ENCODE measurements around the gene TSC22D2. TPM values are rescaled to one million over a fixed set of nuclear protein-coding genes. Genes with fewer than 3 reads are reported as not detected.
A peak's percentile ranks its signal among the peaks of the same experiment; 100 is the strongest.

The TSC22D2 gene
- polyA plus RNA-seq, 3 donors = 5.1 to 12.9 (median 5.7) TPM

DNA sequence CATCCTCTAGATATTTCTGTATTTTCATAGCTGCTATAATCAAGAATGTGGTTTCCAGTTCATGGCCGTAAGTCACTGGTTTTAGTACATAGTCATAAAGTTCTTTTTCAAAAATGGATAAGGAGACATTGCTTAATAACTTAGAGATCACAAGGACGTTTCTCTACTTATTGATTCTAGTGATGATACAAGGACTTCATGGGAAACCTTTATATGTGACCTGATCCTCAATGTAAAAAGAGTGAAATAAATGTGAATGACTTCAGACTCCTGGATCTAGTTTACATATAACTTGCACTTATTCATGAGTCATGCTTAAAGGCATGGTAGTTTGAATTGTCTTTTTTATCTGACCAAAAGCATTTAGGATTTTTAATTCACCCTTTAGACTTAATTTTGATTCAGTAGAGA is 35.2 kb downstream of the TSC22D2 start:
- Histone ChIP-seq H3K9me3 (replicated peaks in 1 of 2; ENCODE audit: control insufficient read depth in 1 of 2, insufficient read depth in 1 of 2, low read length in 2 of 2) (no peaks in the 10 kb centered on the region), H3K4me2 (replicated peaks; ENCODE audit: extremely low read depth, low read length, poor library complexity, severe bottlenecking) (no peak overlapping the region), H4K20me1 (ENCODE audit: insufficient read depth, low read length) (peaks cover 72% of the 10 kb centered on the region), H3K4me3 (replicated peaks in 1 of 3; ENCODE audit: low read depth in 2 of 3, low read length in 3 of 3) (no peak overlapping the region), H3K27ac (ENCODE audit: low read depth in 1 of 2, low read length in 2 of 2) (no peak overlapping the region), H3K27me3 (ENCODE audit: control insufficient read depth in 2 of 2, insufficient read depth in 2 of 2, low read length in 2 of 2) (no peaks in the 10 kb centered on the region), H3K79me2 (ENCODE audit: insufficient read depth, low read length) (peaks cover 41% of the 10 kb centered on the region), H2AFZ (ENCODE audit: insufficient read depth, low read depth, low read length, poor library complexity, severe bottlenecking) (no peak overlapping the region), H3K36me3 (replicated peaks in 1 of 2; ENCODE audit: control insufficient read depth in 1 of 2, insufficient read depth in 2 of 2, low read length in 2 of 2) (peaks cover 6 to 27% of the 10 kb centered on the region in 2 donors), H3K9ac (ENCODE audit: insufficient read depth, low read length, poor library complexity, severe bottlenecking) (no peak overlapping the region), H3K4me1 (ENCODE audit: control insufficient read depth in 1 of 2, insufficient read depth in 2 of 2, low read length in 2 of 2) (no peaks in the 10 kb centered on the region)
- Mint-ChIP-seq H3K4me1 (peaks cover 6% of the 10 kb centered on the region), H3K9me3 (no peaks in the 10 kb centered on the region), H3K27ac (peak overlapping the region in 1 of 7 donors; percentile 3), H3K36me3 (peaks cover 30 to 43% of the 10 kb centered on the region in 2 donors), H3K4me3 (no peak overlapping the region), H3K27me3 (ENCODE audit: low read depth in 3 of 3) (no peaks in the 10 kb centered on the region)
- no peak for DNase-seq
- TF ChIP-seq, protein P1, sequence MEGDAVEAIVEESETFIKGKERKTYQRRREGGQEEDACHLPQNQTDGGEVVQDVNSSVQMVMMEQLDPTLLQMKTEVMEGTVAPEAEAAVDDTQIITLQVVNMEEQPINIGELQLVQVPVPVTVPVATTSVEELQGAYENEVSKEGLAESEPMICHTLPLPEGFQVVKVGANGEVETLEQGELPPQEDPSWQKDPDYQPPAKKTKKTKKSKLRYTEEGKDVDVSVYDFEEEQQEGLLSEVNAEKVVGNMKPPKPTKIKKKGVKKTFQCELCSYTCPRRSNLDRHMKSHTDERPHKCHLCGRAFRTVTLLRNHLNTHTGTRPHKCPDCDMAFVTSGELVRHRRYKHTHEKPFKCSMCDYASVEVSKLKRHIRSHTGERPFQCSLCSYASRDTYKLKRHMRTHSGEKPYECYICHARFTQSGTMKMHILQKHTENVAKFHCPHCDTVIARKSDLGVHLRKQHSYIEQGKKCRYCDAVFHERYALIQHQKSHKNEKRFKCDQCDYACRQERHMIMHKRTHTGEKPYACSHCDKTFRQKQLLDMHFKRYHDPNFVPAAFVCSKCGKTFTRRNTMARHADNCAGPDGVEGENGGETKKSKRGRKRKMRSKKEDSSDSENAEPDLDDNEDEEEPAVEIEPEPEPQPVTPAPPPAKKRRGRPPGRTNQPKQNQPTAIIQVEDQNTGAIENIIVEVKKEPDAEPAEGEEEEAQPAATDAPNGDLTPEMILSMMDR (IDR thresholded peaks at IDR 0.05) = no peak
- intact Hi-C loops (cut with micrococcal nuclease) = no loop called here
- WGBS (ENCODE audit: insufficient coverage) = no CpG with 5 or more reads among the region's 2 CpGs

DNA sequence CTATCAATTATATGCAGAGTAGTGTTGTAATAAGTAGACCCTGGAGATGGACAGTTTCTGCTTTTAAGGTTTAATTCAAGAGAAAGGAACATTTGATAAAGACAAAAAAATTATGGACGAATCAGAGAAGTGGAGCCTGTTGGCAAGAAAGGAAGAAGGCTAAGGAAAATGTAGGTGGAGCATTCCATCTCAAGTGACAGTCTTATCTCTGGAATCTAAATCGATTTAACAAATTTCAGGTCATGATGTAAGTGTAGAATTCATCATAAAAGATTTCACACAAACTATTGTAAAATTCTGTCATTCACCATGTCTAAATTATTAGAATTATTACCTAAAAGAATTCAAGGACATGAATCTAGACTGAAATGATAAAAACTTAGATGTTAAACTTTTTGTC is 36.3 kb downstream of the TSC22D2 start:
- H3K36me3 Mint-ChIP-seq = peaks cover 29 to 42% of the 10 kb centered on the region in 2 donors
- intact Hi-C loops (cut with micrococcal nuclease) = no loop called here
- Histone ChIP-seq H3K9ac (ENCODE audit: insufficient read depth, low read length, poor library complexity, severe bottlenecking) (no peak overlapping the region), H3K79me2 (ENCODE audit: insufficient read depth, low read length) (peaks cover 44% of the 10 kb centered on the region), H3K27me3 (ENCODE audit: control insufficient read depth in 2 of 2, insufficient read depth in 2 of 2, low read length in 2 of 2) (no peaks in the 10 kb centered on the region), H3K4me2 (replicated peaks; ENCODE audit: extremely low read depth, low read length, poor library complexity, severe bottlenecking) (no peak overlapping the region), H4K20me1 (ENCODE audit: insufficient read depth, low read length) (peaks cover 70% of the 10 kb centered on the region), H3K4me3 (replicated peaks in 1 of 3; ENCODE audit: low read depth in 2 of 3, low read length in 3 of 3) (no peak overlapping the region), H3K36me3 (replicated peaks in 1 of 2; ENCODE audit: control insufficient read depth in 1 of 2, insufficient read depth in 2 of 2, low read length in 2 of 2) (peaks cover 6 to 27% of the 10 kb centered on the region in 2 donors), H3K27ac (ENCODE audit: low read depth in 1 of 2, low read length in 2 of 2) (no peak overlapping the region), H2AFZ (ENCODE audit: insufficient read depth, low read depth, low read length, poor library complexity, severe bottlenecking) (no peak overlapping the region), H3K9me3 (replicated peaks in 1 of 2; ENCODE audit: control insufficient read depth in 1 of 2, insufficient read depth in 1 of 2, low read length in 2 of 2) (no peaks in the 10 kb centered on the region), H3K4me1 (ENCODE audit: control insufficient read depth in 1 of 2, insufficient read depth in 2 of 2, low read length in 2 of 2) (no peaks in the 10 kb centered on the region)
- H3K4me1 Mint-ChIP-seq = peaks cover 8% of the 10 kb centered on the region
- no peak overlapping the region for H3K4me3 Mint-ChIP-seq
- no peaks in the 10 kb centered on the region for H3K27me3 Mint-ChIP-seq (ENCODE audit: low read depth in 3 of 3)
- TF ChIP-seq, protein P1 (IDR thresholded peaks at IDR 0.05) = no peak
- DNase-seq = no peak
- WGBS (ENCODE audit: insufficient coverage) = no CpG with 5 or more reads among the region's 2 CpGs
- no peaks in the 10 kb centered on the region for H3K9me3 Mint-ChIP-seq
- no peak overlapping the region for H3K27ac Mint-ChIP-seq
